IPS DF 4.7 (cell line): ENCODE data around the gene HLF.

Source experiments
- DNase-seq: peaks from one replicate; pipeline ENCODE4 v3.0.0-alpha.2; 2013; ENCODE audit warnings: low spot score; ENCODE audit errors: extremely low read depth

The HLF gene

DNA sequence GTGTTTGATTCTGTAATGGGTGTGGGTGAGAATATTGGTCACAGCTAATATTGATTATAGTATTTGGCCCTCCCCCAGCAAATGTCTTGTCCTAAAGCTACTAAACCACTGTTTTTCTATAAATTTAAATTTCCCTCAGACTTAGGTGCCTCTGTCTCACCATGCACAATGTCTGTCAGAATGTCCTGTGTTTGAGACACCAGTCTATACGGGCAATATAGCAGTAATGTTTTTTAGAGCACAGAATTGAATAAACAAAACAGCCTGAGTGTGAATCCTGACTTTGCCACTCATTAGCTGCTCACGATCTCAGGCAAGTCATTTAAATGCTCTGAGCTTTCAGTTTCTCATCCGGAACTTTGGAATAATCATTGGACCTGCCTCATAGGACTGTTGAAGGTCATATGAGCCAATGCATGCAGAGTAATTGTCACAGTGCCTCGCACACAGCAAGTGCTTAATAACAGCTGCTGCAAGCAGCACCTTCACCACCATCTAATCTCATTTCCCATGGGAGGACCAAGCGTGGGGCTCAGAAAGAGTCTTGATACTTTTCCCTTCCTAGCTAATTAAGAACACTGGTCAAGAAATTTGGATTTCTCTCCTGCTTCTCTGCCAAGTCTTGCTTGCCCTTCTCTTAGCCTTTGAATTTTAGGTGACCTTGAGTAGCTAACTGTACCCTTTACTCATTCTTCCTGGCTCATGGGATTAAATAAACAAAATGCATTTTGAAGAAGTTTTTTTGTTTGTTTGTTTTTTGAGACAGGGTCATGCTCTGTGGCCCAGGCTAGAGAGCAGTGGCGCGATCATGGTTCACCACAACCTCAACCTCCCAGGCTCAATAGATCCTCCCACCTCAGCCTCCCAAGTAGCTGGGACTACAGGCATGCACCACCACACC lies 9.8 kb downstream of the HLF start:
- no peak for DNase-seq

DNA sequence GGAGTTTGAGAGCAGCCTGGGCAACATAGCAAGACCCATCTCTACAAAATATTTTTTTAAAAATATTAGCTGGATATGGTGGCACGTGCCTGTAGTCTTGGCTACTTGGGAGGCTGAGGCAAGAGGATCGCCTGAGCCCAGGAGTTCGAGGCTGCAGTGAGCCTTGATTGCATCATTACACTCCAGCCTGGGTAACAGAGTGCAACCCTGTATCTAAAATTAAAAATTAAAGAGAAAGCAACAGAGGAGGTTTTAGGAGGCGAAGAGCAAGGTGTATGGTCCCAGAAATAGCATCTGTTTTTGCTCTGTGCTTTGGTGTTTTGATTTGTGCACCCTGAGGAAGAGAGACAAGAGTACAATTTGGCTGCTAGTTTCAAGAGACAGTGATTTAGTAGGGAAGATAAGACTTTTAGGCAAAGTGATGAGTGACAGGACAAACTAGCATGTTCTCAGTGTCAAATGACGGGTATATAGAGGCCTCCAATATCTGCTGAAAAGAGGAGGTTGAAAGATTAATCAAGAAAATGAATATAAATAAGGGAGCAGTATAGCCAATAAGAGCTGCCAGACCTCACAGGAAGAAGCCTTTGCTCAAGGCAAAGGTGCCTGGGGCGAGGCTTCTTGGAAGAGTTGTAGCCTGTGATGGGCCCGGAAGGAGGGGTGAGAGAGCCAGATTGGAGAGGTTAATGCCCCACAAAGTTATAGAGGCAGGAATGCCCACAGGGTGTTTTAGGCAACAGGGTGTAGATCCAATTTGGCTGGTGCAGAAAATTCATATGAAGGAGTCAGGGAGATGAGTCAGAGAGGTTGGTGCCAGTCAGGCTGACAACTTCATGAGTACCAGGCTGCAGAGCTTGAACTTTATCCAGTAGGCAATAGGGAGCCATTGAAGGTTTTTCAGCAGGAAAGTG lies 11.4 kb downstream of the HLF start:
- no peak for DNase-seq

DNA sequence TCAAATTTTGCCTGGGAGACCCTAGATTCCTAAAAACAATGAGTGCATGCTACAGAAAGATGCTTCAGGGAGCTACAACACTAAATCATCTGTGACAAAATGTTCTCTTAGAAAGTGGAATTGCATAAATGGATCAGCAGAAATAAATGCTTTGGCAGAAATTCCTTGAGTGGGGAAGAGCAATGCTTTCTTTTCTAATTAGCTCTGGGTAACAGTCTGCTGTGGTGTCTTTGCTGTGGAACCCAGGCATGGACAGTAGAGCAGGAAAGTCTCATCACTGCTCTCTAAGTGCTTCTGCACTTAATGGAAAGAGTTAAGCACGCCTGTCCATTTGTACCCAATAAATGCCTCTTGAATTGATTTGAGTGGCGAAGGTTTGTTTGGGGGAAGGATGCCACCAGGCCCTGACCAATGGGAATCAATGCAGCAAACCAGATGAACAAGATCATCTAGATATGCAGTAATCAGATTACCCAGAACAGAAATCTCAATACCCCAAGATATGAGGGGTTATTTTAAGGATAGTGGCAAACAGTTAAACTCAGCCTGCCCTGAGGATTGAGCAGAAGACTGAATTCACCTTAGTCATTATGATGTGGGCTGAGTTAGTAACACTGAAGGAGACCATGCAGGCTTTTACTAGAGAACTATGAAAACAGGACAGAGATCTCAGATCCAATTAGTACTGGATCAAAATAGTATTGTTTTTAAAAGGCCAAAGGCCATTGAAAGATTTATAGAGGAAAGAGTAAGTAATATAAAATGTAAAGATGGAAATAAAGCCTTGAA lies 13.6 kb downstream of the HLF start:
- no peak for DNase-seq

- no peak for DNase-seq
These were observed 14.4 kb downstream of the HLF start for GRCh38 chr17:55279203-55279602.

GRCh38 chr17:55279788-55280187 lies 15.0 kb downstream of the HLF start:
- DNase-seq = no peak

GRCh38 chr17:55280212-55280611 lies 15.5 kb downstream of the HLF start:
- no peak for DNase-seq

DNA sequence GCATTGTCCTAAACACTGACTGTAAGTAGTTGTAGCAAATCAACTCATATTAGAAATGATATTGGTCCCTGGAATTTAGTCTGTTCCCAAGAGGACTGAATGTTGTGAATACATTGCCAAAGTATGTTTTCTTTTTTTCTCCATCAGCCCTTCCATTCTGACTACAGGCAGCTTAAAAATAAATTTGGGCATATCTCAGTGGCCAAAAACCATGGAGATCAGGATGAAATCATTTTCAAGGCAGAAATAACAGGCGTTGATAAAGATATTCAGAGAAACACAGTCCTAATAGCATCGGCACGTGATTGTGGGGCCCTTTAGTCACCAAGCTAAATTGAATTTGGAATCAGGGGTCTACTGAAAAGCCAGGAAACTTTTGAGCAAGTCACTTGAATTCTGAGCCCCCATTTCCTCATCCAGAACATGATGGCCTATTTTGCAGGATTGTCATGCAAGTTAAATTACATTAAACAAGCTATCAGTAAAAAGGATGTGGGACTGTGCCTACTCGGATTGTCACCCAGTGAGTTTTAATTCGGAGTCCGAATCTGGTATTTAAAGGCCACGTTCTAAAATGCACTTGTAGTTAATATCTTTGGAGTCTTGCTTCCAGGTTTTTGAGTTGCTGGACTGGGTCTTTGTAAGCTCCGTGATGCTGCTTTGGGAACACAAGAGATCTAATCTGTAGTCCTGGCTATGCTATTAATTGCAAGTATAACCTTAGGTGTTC lies 17.1 kb downstream of the HLF start:
- DNase-seq = no peak

DNA sequence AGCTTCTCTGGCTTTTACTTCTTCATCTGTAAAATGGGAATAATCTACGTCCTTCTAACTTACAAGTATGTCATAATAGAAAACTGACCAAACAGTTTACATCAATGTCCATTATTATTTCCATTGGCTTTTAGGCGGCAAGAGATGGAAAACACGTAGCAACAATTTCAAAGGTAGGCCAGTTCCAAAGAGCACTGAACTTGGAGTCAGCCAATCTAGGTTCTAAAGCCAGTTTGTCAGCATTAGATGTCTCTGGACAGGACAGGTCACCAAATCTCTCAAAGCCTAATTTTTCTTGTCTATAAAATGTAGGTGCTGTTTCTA lies 17.6 kb downstream of the HLF start:
- no peak for DNase-seq

- DNase-seq = no peak
These were observed 18.0 kb downstream of the HLF start for GRCh38 chr17:55282741-55283140.

DNA sequence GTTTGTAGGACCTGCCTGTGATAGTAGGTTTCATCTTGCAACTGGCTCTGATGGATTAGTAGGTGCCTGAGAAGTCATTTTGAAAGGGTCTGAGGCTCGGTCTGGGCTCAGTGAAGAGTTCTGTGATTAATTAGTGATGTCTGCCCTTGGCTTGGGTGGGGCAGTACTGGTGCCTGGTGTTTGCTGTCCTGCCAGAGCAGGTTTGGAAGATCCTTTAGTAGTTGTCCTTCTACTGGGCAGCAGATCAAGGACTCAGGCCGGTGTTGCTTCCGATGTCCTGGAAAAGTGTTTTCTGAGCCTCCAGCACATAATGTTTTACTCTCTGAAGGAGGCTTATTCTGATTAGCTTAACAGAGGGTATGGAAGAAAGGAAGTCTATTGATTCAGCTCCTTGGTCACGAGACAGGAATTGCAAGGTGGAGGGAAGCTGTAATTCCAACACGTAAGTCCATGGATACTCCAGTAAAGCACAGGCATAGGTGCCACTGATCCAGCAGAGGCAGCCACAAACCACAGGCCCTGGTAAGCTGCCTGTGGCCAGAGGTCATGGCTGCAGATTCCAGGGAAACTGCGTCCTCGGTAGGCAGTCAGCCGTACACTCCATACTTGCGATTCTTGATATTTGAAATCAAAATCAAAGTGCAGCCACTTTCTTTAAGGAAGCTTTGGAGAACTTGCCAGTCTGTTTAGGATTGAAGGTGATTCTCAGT lies 18.7 kb downstream of the HLF start:
- DNase-seq = no peak

GRCh38 chr17:55284001-55284884 lies 19.5 kb downstream of the HLF start:
- DNase-seq = no peak

DNA sequence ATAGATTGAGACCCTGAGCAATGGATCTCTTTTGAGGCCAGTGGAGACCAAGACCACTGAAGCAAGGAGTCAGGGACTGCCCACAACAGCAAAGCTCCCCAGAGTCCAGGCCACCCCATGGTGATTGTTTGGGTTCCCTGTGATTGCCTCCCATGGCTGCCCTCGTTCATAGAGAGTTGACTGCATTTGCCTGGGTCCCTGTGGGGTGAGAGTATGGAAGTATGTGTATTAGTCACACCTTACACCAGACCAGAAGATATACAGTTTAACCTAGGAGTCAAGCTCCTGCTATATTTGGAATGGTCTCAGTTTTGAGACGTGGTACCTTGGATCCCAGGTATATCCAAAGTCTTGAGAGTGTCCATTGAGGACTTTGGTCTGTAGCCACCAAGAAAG lies 20.2 kb downstream of the HLF start:
- DNase-seq = no peak

- no peak for DNase-seq
These were observed 20.9 kb downstream of the HLF start for GRCh38 chr17:55285340-55286301.

GRCh38 chr17:55286681-55287589 lies 22.2 kb downstream of the HLF start:
- DNase-seq = no peak

DNA sequence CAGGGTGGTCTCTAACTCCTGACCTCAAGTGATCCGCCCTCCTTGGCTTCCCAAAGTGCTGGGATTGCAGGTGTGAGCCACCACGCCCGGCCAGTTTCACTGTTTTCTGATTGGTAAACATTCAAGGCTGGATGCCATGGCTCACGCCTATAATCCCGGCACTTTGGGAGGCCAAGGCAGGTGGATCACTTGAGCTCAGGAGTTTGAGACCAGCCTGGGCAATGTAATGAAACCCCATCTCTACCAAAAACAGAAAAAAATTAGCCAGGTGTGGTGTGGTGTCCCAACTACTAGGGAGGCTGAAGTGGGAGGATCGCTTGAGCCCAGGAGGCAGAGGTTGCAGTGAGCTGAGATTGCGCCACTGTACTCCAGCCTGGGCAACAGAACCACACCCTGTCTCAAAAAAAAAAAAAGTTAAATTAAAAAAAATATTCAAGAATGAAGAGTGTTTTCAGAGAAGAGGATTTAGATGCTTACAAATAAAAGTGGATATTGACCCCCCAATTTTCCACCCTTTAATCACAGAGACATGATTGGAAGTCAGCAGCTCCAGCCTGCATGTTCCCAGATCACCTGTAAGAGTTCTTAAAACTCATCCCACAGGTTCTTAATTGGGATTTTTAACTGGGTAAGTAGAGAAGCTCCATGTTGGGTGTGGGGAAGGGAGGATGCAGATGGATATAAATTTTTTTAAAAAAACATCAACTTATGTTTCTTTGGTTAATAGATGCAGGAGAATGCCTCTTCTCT lies 23.8 kb downstream of the HLF start:
- DNase-seq = no peak

DNA sequence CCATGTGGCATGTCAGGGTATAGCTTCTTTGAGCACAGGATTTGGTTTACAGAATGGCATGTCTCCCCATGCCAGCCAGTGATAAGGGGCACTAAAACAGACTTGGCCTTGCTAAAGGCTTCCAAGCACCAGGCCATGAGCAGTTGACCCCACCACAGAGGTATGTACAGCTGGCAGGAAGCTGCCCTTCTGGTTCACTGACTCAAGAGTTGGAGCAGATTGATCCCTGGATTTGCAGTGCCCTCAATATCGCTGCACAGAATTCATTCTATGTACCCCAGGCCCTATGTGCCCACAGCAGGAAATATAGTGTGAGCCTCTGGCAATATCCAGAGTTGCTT lies 24.3 kb downstream of the HLF start:
- no peak for DNase-seq

GRCh38 chr17:55289978-55290377 lies 25.2 kb downstream of the HLF start:
- DNase-seq = no peak
